ENCODE results near the gene C7orf57. TPM values are rescaled to one million over a fixed set of nuclear protein-coding genes. Genes with fewer than 3 reads are reported as not detected.

C7orf57 gene
- total RNA-seq, 1 experiment from 2014 or later = 3.8 TPM

Other genes with a start within 250 kb of the C7orf57 start
- 0.19 and 0.53 TPM in 2 replicates for gene PKD1L1, start 87.1 kb upstream of the C7orf57 start, total RNA-seq (2014; rRNA removed; shearing (Covaris generic))
- 36.9 and 46.6 TPM in 2 replicates for gene HUS1, start 55.9 kb upstream of the C7orf57 start, total RNA-seq (2014; rRNA removed; shearing (Covaris generic))
- gene SUN3, start 6.4 kb upstream of the C7orf57 start, total RNA-seq (2014; rRNA removed; shearing (Covaris generic)) = 17.0 and 24.4 TPM in 2 replicates
- 39.8 and 60.4 TPM in 2 replicates for gene UPP1, start 53.7 kb downstream of the C7orf57 start, total RNA-seq (2014; rRNA removed; shearing (Covaris generic))
- gene ABCA13, start 135.9 kb downstream of the C7orf57 start, total RNA-seq (2014; rRNA removed; shearing (Covaris generic)) = 4.5 and 6.7 TPM in 2 replicates

Data from SJSA1 (cell line).